OCI-LY3 (cell line): ENCODE results near the gene MCOLN2.

Experiments used
- H2AFZ ChIP-seq: fragments of 200-600, 300-600 bp; shearing (Covaris generic); 2 replicates; pipeline ENCODE4 v1.6.0; 2014; ENCODE audit warnings: antibody characterized with exemption, low read depth, low read length
- H3K27ac ChIP-seq: fragments of 200-600, 300-600 bp; sonication (generic); 2 replicates; pipeline ENCODE4 v1.5.1; 2014; ENCODE audit warnings: mild to moderate bottlenecking, low read length, moderate library complexity, mixed read lengths
- H3K27me3 ChIP-seq: fragments of 200-600, 300-600 bp; sonication (generic); 2 replicates; pipeline ENCODE4 v1.6.1; 2014; ENCODE audit warnings: low read depth, low read length, mixed read lengths
- H3K36me3 ChIP-seq: fragments of 200-600, 300-600 bp; sonication (generic); replicated peaks from 2 replicates; pipeline ENCODE3; 2014; ENCODE audit warnings: low read depth, low read length, mixed read lengths
- H3K4me1 ChIP-seq: fragments of 300-600, 200-600 bp; sonication (generic); 2 replicates; pipeline ENCODE4 v1.6.1; 2014; ENCODE audit warnings: low read length, mixed read lengths
- H3K4me2 ChIP-seq: fragments of 200-600, 300-600 bp; sonication (generic); 2 replicates; pipeline ENCODE4 v1.6.1; 2014; ENCODE audit warnings: low read length, mixed read lengths
- H3K4me3 ChIP-seq: fragments of 300-600, 200-600 bp; sonication (generic); 2 replicates; pipeline ENCODE4 v1.5.1; 2014; ENCODE audit warnings: antibody characterized with exemption, mild to moderate bottlenecking, low read length, moderate library complexity
- H3K79me2 ChIP-seq: fragments of 300-600, 200-600 bp; shearing (Covaris generic); 2 replicates; pipeline ENCODE4 v1.6.1; 2014; ENCODE audit warnings: mild to moderate bottlenecking, low read length, mixed read lengths
- H3K9ac ChIP-seq: fragments of 300-600, 200-600 bp; shearing (Covaris generic); 2 replicates; pipeline ENCODE4 v1.6.0; 2014; ENCODE audit warnings: mild to moderate bottlenecking, low read length, moderate library complexity
- H3K9me3 ChIP-seq: fragments of 200-600, 300-600 bp; shearing (Covaris generic); 2 replicates; pipeline ENCODE4 v1.6.1; 2014; ENCODE audit warnings: low read length, mixed read lengths; ENCODE audit not compliant: insufficient read depth
- H4K20me1 ChIP-seq: fragments of 200-600, 300-600 bp; sonication (generic); 2 replicates; pipeline ENCODE4 v1.6.1; 2016; ENCODE audit warnings: low read length, mixed read lengths; ENCODE audit not compliant: insufficient read depth
- EZH2phosphoT487 ChIP-seq: fragments of 200-600 bp; shearing (Covaris generic); IDR thresholded peaks from 2 replicates; pipeline ENCODE4 v1.6.1; 2018; ENCODE audit warnings: antibody characterized with exemption, mixed run types, low read depth
- TF ChIP-seq, protein P1 (sequence below): fragments of 200-600, 300-600 bp; sonication (generic); IDR thresholded peaks from 2 replicates; pipeline ENCODE4 v1.5.1; 2014; ENCODE audit warnings: antibody characterized with exemption, low read length, low read depth

Gene MCOLN2

DNA sequence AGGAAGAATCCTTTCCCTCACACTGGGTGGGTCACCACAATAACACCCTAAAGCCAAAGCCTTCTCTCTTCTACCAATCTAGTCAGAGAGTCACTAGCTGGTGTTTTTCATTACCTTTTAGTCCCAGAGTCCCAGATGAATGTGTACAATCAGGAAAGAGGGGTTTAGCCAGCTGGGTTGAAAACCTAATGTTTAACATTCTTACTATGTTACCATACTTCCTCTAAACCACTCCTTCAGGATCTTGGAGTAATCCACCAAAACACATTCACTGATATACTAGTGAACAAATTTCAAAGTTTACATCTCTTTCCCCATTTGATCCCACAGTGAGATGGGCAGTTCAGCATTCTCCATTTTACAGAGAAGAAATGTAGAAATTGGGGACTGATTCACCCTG lies 113.6 kb downstream of the MCOLN2 start:
- Histone ChIP-seq H3K27ac (no peak overlapping the region), H3K4me3 (no peak overlapping the region), H3K9me3 (no peaks in the 10 kb centered on the region), H3K9ac (no peak overlapping the region), H3K4me2 (no peak overlapping the region), H3K36me3 (no peaks in the 10 kb centered on the region), H3K4me1 (no peaks in the 10 kb centered on the region), H3K27me3 (no peaks in the 10 kb centered on the region), H2AFZ (no peak overlapping the region), H3K79me2 (no peaks in the 10 kb centered on the region), H4K20me1 (no peaks in the 10 kb centered on the region)
- TF ChIP-seq, protein P1, sequence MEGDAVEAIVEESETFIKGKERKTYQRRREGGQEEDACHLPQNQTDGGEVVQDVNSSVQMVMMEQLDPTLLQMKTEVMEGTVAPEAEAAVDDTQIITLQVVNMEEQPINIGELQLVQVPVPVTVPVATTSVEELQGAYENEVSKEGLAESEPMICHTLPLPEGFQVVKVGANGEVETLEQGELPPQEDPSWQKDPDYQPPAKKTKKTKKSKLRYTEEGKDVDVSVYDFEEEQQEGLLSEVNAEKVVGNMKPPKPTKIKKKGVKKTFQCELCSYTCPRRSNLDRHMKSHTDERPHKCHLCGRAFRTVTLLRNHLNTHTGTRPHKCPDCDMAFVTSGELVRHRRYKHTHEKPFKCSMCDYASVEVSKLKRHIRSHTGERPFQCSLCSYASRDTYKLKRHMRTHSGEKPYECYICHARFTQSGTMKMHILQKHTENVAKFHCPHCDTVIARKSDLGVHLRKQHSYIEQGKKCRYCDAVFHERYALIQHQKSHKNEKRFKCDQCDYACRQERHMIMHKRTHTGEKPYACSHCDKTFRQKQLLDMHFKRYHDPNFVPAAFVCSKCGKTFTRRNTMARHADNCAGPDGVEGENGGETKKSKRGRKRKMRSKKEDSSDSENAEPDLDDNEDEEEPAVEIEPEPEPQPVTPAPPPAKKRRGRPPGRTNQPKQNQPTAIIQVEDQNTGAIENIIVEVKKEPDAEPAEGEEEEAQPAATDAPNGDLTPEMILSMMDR = no peak
- TF ChIP-seq EZH2phosphoT487 = no peak

DNA sequence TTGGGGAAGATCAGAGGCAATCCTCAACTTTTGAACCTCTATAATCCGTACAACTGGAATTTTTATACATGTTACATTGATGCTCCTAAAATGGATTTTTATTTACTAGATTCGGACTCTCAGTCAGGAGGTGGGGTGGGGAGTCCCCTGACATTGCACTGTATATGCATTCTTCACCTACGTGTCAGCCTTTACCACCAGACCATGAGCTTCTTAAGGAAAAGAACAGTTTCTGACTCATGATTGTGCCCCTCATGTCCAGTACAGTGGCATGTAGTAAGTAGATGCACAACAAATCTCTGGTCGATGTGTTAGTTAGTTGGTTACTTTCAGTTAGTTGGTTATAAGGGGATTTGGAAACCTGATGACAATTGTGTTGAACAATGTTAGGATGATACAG lies 119.3 kb downstream of the MCOLN2 start:
- Histone ChIP-seq H2AFZ (no peak overlapping the region), H3K27me3 (no peaks in the 10 kb centered on the region), H3K9ac (no peak overlapping the region), H3K79me2 (no peaks in the 10 kb centered on the region), H3K4me1 (no peaks in the 10 kb centered on the region), H3K4me3 (no peak overlapping the region), H3K9me3 (no peaks in the 10 kb centered on the region), H4K20me1 (no peaks in the 10 kb centered on the region), H3K27ac (no peak overlapping the region), H3K4me2 (no peak overlapping the region), H3K36me3 (no peaks in the 10 kb centered on the region)
- no peak for TF ChIP-seq EZH2phosphoT487
- TF ChIP-seq, protein P1 = no peak

DNA sequence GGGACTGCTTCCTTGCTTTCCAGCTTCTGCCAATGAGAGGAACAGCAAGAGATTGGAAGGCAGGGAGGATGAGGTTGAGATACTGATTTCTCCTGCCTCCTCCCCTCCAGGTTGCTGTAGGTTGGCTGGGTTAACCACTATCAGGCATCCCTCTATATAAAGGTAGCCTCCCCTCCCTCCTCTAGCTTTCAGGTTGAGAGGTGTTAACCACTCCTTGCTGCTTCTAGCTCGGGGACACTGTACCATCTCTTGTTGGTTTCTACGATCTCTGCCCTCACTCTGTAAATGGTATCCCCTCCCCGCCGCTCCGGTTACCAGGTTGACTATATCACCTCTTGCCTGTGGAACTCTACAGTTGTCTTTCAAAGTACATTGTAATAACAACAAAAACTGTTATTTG lies 120.6 kb downstream of the MCOLN2 start:
- no peak overlapping the region for H3K4me3 ChIP-seq
- H3K9ac ChIP-seq = no peak overlapping the region
- H4K20me1 ChIP-seq = no peaks in the 10 kb centered on the region
- H3K79me2 ChIP-seq = no peaks in the 10 kb centered on the region
- H3K27ac ChIP-seq = no peak overlapping the region
- H3K27me3 ChIP-seq = no peaks in the 10 kb centered on the region
- H3K4me1 ChIP-seq = no peaks in the 10 kb centered on the region
- no peak for TF ChIP-seq EZH2phosphoT487
- TF ChIP-seq, protein P1 = no peak
- H3K9me3 ChIP-seq = no peaks in the 10 kb centered on the region
- H2AFZ ChIP-seq = no peak overlapping the region
- H3K36me3 ChIP-seq = no peaks in the 10 kb centered on the region
- H3K4me2 ChIP-seq = no peak overlapping the region
